ENCODE measurements around the gene OTOF.

Gene OTOF

DNA sequence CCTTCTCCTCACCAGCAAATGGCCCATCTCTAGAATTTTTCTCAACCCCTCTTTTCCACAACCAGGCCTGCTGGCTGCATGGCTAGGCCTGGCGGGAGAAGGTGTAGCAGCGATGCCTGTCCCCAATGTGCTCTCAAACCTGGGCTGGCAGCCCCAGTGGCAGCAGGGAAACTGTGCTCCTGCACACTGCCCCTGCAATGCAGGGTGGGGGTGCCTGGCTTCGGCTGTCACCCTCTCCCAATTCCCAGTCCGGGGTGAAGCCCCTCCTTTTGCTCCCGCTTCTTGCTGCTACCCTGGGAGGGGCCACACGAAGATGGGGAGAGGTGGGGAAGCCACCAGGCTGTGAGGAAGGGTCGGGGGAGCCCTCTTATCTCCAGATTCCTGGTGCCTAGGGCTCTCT, 36.1 kb upstream of the OTOF start:
- CTCF ChIA-PET = interaction anchor here (0.7 kb wide), 1 partner anchor 138 kb away, joined by 3 read pairs; no protein-coding TSS in a partner anchor
- POLR2A ChIA-PET (ENCODE audit: low non-redundant PET) = no interaction called here
- TF ChIP-seq, protein P1, sequence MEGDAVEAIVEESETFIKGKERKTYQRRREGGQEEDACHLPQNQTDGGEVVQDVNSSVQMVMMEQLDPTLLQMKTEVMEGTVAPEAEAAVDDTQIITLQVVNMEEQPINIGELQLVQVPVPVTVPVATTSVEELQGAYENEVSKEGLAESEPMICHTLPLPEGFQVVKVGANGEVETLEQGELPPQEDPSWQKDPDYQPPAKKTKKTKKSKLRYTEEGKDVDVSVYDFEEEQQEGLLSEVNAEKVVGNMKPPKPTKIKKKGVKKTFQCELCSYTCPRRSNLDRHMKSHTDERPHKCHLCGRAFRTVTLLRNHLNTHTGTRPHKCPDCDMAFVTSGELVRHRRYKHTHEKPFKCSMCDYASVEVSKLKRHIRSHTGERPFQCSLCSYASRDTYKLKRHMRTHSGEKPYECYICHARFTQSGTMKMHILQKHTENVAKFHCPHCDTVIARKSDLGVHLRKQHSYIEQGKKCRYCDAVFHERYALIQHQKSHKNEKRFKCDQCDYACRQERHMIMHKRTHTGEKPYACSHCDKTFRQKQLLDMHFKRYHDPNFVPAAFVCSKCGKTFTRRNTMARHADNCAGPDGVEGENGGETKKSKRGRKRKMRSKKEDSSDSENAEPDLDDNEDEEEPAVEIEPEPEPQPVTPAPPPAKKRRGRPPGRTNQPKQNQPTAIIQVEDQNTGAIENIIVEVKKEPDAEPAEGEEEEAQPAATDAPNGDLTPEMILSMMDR (conservative IDR thresholded peaks at IDR 0.05; ENCODE audit: low read depth) = no peak
- DNase-seq (ENCODE audit: low spot score) = no peak
- H3K27ac ChIP-seq = no peak overlapping the region

DNA sequence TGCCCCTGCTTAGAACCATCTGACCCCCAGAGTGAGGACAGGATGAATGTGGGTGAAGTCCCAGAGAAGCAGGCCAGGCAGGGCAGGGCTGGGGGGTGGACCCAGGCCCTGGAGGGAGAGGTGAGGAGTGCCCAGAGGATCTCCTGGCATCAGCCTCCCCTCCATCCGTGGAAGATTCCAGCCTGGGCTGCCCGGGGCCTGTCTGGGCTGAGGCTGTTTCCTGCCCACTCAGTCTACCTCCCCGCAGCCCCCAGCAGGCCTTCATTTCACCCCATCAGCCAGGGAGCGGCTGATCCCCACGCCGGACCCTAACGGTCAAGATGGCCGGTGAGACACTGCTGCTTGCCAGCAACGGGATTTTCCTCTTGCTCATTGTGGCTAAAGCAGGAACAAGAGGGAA, 35.3 kb upstream of the OTOF start:
- TF ChIP-seq, protein P1 (conservative IDR thresholded peaks at IDR 0.05; ENCODE audit: low read depth) = no peak
- ChIA-PET POLR2A (ENCODE audit: low non-redundant PET) (no interaction called here), CTCF (interaction anchor here (0.7 kb wide), 1 partner anchor 137 kb away, joined by 3 read pairs; no protein-coding TSS in a partner anchor)
- DNase-seq (ENCODE audit: low spot score) = no peak
- no peak overlapping the region for H3K27ac ChIP-seq

DNA sequence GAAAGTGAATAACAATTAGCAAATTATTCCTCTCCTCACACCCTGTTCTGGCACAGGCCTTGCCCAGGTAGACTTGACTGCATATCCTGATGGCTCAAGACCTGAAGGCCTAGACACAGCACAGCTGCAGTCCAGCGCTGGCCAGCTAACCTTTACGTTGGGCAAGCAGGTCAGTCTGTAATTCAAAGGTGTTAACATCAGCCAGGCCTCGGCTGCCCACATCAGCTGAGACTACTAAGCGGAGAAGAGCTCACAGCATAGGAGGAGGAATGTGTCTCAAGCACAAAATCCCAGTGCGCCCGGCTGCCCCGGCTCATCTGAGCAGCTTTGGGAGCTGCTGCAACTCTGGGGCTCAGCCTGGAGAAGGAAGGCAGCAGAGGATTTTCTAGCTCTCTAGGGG, 33.5 kb upstream of the OTOF start:
- TF ChIP-seq, protein P1 (conservative IDR thresholded peaks at IDR 0.05; ENCODE audit: low read depth) = no peak
- CTCF ChIA-PET = interaction anchor here (0.6 to 0.7 kb wide), 2 partner anchors 10 to 315 kb away, joined by 3 read pairs; no protein-coding TSS in a partner anchor
- H3K27ac ChIP-seq = no peak overlapping the region
- POLR2A ChIA-PET (ENCODE audit: low non-redundant PET) = no interaction called here
- DNase-seq (ENCODE audit: low spot score) = no peak

DNA sequence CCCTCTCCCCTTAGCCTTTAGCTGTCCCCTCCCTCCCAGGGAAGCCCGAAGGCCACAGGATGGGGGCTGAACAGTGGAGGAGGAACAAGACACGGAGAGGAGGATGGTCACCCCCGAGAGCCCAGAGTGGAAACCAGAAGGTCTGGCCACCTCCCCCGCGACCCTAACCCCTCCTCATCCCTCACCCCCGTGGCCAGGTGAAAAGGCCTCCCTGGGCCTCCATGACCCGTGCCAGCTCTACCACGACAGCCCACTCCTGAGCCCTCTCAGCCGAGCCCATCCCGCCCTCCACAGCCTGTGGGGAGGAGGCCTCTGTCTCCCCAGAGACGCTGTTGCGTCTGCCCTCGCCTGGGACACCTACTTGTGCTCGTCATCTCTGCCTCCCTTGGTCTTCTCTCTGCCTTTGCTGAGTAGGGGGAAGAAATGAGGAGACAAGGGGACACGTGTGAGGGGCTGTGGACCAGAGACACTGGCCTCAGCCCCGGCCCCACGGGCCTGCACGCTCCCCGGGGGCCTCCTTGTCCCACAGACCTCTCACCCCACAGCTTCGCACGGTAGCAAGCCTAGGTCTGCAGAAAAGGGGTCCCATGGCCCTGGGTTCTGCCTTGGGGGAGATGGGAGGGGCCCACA, 32.5 kb upstream of the OTOF start:
- no peak for DNase-seq (ENCODE audit: low spot score)
- CTCF ChIA-PET = no interaction called here

DNA sequence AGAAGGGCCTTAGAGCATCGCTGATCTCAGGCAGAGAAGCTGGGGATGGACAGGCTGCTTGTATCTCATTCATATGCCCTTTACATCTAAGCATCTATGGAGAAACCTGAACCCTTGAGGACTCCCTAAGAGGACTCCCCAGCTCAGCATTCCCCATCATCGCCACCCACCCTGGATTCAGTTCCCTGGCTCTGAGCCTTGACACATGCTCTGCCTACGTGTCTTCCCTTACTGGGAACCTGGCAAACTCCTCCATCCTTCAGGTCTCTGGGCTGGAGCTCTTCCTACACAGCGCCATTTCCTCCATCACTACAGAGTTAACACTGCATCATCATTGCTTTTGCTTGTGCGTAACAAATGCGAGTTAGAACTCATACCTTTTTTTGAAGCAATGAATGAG, 31.2 kb upstream of the OTOF start:
- no peak for DNase-seq (ENCODE audit: low spot score)
- CTCF ChIA-PET = interaction anchor here (0.6 kb wide), 1 partner anchor 82 kb away, joined by 3 read pairs; no protein-coding TSS in a partner anchor
- POLR2A ChIA-PET (ENCODE audit: low non-redundant PET) = no interaction called here
- TF ChIP-seq, protein P1 (conservative IDR thresholded peaks at IDR 0.05; ENCODE audit: low read depth) = no peak
- no peak overlapping the region for H3K27ac ChIP-seq

More for the DNA sequence above, 32.5 kb upstream of the OTOF start:
- POLR2A ChIA-PET (ENCODE audit: low non-redundant PET) = no interaction called here
- H3K27ac ChIP-seq = no peak overlapping the region
- TF ChIP-seq, protein P1 (conservative IDR thresholded peaks at IDR 0.05; ENCODE audit: low read depth) = no peak

- CTCF ChIA-PET = interaction anchor here (0.7 to 0.9 kb wide), 2 partner anchors 70 to 434 kb away, joined by 3 to 4 read pairs; no protein-coding TSS in a partner anchor
- POLR2A ChIA-PET (ENCODE audit: low non-redundant PET) = no interaction called here
These were observed 30.0 kb upstream of the OTOF start for GRCh38 chr2:26507932-26508331.

More at GRCh38 chr2:26507932-26508331, 30.0 kb upstream of the OTOF start:
- no peak overlapping the region for H3K27ac ChIP-seq
- TF ChIP-seq, protein P1 (conservative IDR thresholded peaks at IDR 0.05; ENCODE audit: low read depth) = no peak
- no peak for DNase-seq (ENCODE audit: low spot score)

All from RWPE1 (cell line).